ENCODE data around the gene DMPK. TPM values are rescaled to one million over a fixed set of nuclear protein-coding genes. Genes with fewer than 3 reads are reported as not detected.

The DMPK gene
- total RNA-seq, 2 donors from 2014 or later: 212 to 227 TPM

DNA sequence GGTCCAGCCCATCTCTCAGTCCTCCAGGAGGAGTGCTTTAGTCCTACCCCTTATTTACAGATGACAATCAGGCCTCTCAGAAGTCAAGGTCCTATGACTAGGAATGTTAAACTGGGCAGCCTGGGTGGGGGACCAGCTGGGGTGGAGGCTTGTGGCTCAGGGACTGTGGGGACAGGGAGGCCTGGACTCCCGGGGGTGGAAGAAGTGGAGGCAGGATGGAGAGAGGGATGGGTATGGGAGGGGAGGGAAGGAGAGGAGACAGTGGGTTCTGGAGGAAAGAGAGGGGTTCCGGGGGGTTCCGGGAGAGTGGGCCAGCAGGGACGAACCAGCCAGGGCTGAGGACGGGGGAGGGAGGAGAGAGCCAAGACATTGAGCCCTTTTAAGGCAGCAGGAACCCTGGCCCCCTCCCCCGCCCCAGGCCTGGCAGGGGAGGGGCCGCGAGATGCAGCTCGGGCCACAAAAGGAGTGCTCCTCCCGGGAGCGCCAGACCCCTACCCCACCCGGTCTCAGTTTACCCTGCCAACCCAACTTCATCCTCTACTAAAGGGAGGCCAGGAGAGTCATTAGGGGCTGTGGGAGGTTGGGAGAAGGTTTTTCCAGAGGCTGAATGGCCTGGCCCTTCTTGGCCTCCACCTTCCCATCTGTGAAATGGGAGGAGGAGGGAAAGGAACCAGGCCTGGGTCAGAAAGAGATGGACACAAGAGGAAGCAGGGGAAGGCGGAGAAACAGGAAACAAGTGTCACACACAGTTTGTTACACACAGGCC is 1.7 kb downstream of the DMPK start:
- ATAC-seq (ENCODE audit: insufficient number of reproducible peaks, low FRiP score, low read depth): no peak
- H3K4me1 ChIP-seq (ENCODE audit: control insufficient read depth in 1 of 2, low read depth in 2 of 2): peaks cover 20 to 47% of the 10 kb centered on the region in 2 donors
- H3K4me3 ChIP-seq: peak overlapping the region; percentile 91
- DNase-seq (ENCODE audit: low spot score): no peak
- H3K27me3 ChIP-seq (replicated peaks; ENCODE audit: insufficient read depth): no peaks in the 10 kb centered on the region
- no peaks in the 10 kb centered on the region for H3K9me3 ChIP-seq
- TF ChIP-seq CTCF (IDR thresholded peaks at IDR 0.05): no peak
- peaks cover 28% of the 10 kb centered on the region for H3K36me3 ChIP-seq
- H3K27ac ChIP-seq: peak overlapping the region; percentile 97 to 98

- ATAC-seq (ENCODE audit: insufficient number of reproducible peaks, low FRiP score, low read depth) (no peak), DNase-seq (ENCODE audit: low spot score) (no peak)
- TF ChIP-seq CTCF (IDR thresholded peaks at IDR 0.05): no peak
- Histone ChIP-seq H3K27ac (peak overlapping the region; percentile 97 to 98), H3K27me3 (replicated peaks; ENCODE audit: insufficient read depth) (no peaks in the 10 kb centered on the region), H3K36me3 (peaks cover 28% of the 10 kb centered on the region), H3K4me3 (peak overlapping the region; percentile 91), H3K9me3 (no peaks in the 10 kb centered on the region), H3K4me1 (ENCODE audit: control insufficient read depth in 1 of 2, low read depth in 2 of 2) (peaks cover 20 to 41% of the 10 kb centered on the region in 2 donors)
Measured at GRCh38 chr19:45780146-45780447, 2.2 kb downstream of the DMPK start.

DNA sequence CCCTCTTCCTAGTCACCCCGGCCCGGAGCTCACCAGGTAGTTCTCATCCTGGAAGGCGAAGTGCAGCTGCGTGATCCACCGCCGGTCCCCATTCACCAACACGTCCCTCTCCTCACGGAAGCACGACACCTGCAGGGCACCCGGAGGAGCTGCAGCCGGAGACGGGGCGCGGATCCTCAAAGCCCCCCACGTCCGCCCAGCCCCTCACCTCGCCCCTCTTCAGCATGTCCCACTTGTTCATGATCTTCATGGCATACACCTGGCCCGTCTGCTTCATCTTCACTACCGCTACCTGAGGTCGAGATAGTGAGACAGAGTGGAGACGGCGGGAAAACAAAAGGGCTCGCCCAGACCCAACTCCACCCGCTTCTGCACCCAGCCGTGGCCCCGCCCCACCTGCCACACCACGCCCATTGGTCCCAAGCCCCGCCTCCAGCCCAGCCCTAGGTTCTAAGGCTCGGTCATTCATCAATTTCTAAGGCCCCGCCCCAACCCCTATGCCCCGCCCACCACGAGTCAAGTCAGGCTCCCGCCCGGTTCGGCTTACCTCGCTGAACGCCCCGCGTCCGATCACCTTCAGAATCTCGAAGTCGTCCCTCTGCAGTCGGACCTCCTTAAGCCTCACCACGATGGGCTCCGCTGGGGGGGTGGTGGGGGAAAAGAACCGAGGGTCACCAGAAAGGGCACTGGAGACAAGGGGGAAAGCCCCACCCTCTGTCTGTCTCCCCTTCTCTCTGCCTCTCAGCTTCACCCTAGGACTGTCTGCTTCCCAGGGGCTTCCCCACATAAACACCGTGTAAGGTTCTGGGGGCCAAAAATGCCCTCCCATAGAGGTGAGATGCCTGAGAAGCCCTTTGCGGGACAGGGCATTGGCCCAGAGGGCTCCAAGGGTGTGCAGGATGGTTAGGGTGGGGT is 2.8 kb downstream of the DMPK start:
- Histone ChIP-seq H3K9me3 (no peaks in the 10 kb centered on the region), H3K4me3 (peak overlapping the region; percentile 91), H3K27me3 (replicated peaks; ENCODE audit: insufficient read depth) (no peaks in the 10 kb centered on the region), H3K36me3 (peaks cover 32% of the 10 kb centered on the region), H3K27ac (peak overlapping the region; percentile 97 to 98), H3K4me1 (ENCODE audit: control insufficient read depth in 1 of 2, low read depth in 2 of 2) (peaks cover 14 to 35% of the 10 kb centered on the region in 2 donors)
- TF ChIP-seq CTCF (IDR thresholded peaks at IDR 0.05): peak; percentile 34
- ATAC-seq (ENCODE audit: insufficient number of reproducible peaks, low FRiP score, low read depth) (no peak), DNase-seq (ENCODE audit: low spot score) (peak; percentile 70)

- Histone ChIP-seq H3K4me3 (no peak overlapping the region), H3K9me3 (no peaks in the 10 kb centered on the region), H3K27ac (peak overlapping the region in 1 of 2 donors; percentile 54), H3K27me3 (replicated peaks; ENCODE audit: insufficient read depth) (no peaks in the 10 kb centered on the region), H3K4me1 (ENCODE audit: control insufficient read depth in 1 of 2, low read depth in 2 of 2) (peaks cover 6 to 22% of the 10 kb centered on the region in 2 donors), H3K36me3 (peaks cover 35% of the 10 kb centered on the region)
- no peak for ATAC-seq (ENCODE audit: insufficient number of reproducible peaks, low FRiP score, low read depth)
- no peak for DNase-seq (ENCODE audit: low spot score)
- TF ChIP-seq CTCF (IDR thresholded peaks at IDR 0.05): no peak
Measured at GRCh38 chr19:45778010-45778661, 4.2 kb downstream of the DMPK start.
